Motor neuron (in vitro differentiated cells): ENCODE measurements around the gene USP31. TPM values are rescaled to one million over a fixed set of nuclear protein-coding genes. Genes with fewer than 3 reads are reported as not detected.
A peak's percentile ranks its signal among the peaks of the same experiment; 100 is the strongest.

ENCODE experiments used
- ATAC-seq, 8 experiments: fragments of 200-7000 bp; cut with Tn5 transposase; replicated peaks in 6 of 8; 2 replicates each; pipeline ENCODE4 v1.8.0; 2021; ENCODE audit warnings: mild to moderate bottlenecking in 8 of 8, moderate library complexity in 8 of 8
- H3K27ac ChIP-seq, 2 donors: fragments of 250-450 bp; sonication (Bioruptor Pico); 2 replicates each; pipeline ENCODE4 v1.9.0; 2021; ENCODE audit warnings: antibody characterized with exemption in 2 of 2, mild to moderate bottlenecking in 2 of 2, moderate library complexity in 1 of 2
- H3K4me1 ChIP-seq, 2 donors: fragments of 250-450 bp; sonication (Bioruptor Pico); replicated peaks in 1 of 2; 2 replicates each; pipeline ENCODE4 v1.6.1; 2021; ENCODE audit warnings: antibody characterized with exemption in 2 of 2, mild to moderate bottlenecking in 2 of 2, moderate library complexity in 1 of 2
- H3K4me3 ChIP-seq, 5 donors: fragments of 250-450 bp; sonication (Bioruptor Pico); 2 replicates each; pipeline ENCODE4 v1.9.0; 2021; ENCODE audit warnings: antibody characterized with exemption in 5 of 5, mild to moderate bottlenecking in 5 of 5, moderate library complexity in 4 of 5
- WGBS, 10 experiments: fragments of 450-650 bp; shearing (Covaris generic); methylation state at CpG; one replicate each; pipeline ENCODE4 v1.0.0; 2022; 5-methylcytosine and 5-hydroxymethylcytosine counted together
- in situ Hi-C, 9 experiments: fragments of 400-800 bp; cut with MboI; loops; one replicate each; pipeline ENCODE4 v1.15.0; 2021; ENCODE audit warnings: low sequenced_read_pairs in 9 of 9, low pct_unique_long_range_greater_than_20kb in 2 of 9; ENCODE audit not compliant: unreplicated experiment in 9 of 9
- total RNA-seq, 8 experiments: library from RNA; unstranded; fragments of 300-600 nt; gene quantifications; 2 replicates each; pipeline versions ENCODE4 v1.2.3 to v1.2.4, GENCODE V29; 2022

USP31 gene
- total RNA-seq, 8 experiments from 2014 or later, result 4.9 to 11.8 (median 9.5) TPM

DNA sequence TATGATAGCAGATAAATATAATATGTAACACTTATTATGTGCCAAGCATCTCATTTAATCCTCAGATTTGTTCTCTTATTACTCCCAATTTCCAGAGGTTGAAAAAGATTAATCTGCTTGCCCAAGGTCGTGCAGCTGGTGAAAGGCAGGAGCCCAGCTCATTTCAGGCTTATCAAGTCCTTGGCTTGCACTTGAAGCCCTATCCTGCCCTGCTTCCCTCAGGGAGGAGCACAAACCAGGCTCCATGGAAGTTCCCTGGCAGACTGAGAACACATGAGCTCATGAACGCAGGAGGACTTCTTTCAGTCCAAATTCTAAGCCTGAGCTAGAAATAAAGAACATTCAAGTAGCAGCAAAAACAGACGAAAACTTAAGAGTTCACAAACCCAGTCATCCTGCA is 74.8 kb downstream of the USP31 start:
- H3K4me3 ChIP-seq, result no peak overlapping the region
- no peaks in the 10 kb centered on the region for H3K4me1 ChIP-seq
- H3K27ac ChIP-seq, result no peak overlapping the region
- WGBS, 10 experiments, result 50 to 100% (median 93%) methylated on average over 1 to 3 of the region's 3 CpGs; no CpG with 5 or more reads in 1 of the 10 experiments
- in situ Hi-C loops, result no loop called here
- ATAC-seq, result no peak

GRCh38 chr16:23072769-23073549 is 76.3 kb downstream of the USP31 start:
- Histone ChIP-seq H3K27ac (no peak overlapping the region), H3K4me3 (no peak overlapping the region), H3K4me1 (no peaks in the 10 kb centered on the region)
- ATAC-seq, result no peak
- in situ Hi-C loops, result no loop called here
- WGBS, 10 experiments, result 70 to 100% (median 89%) methylated on average over 2 to 6 of the region's 9 CpGs; no CpG with 5 or more reads in 1 of the 10 experiments

DNA sequence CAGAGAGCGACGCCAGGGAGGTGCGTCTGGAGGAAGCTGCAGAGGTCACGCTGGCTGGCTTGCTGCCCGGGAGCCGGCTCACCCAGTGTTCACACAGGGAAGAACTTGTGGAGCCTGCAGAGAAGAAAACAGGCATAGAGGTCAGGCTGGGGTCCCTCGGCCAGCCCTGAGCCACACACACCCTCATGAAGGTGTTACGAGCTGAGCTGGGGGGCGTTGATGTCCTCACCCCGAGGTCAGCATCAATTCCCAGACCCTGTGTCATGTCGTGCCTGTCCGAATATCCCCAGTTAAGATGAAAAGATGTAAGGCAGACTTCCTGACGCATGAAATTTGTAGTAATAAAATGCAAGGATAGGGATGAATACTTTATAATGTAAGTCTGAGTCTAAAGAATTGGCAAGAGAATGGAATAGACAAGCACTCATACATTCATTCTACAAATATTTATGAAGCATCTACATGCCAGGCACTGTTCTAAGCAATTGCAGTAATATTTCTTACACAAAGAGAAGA is 77.1 kb downstream of the USP31 start:
- in situ Hi-C loops, result no loop called here
- no peak overlapping the region for H3K4me3 ChIP-seq
- 14 to 100% (median 78%) methylated on average over 1 to 12 of the region's 13 CpGs; no CpG with 5 or more reads in 1 of the 10 experiments for WGBS, 10 experiments
- H3K4me1 ChIP-seq, result no peaks in the 10 kb centered on the region
- no peak overlapping the region for H3K27ac ChIP-seq
- ATAC-seq, result peak in 3 of 8 experiments; percentile 41 to 91 (median 49)

- Histone ChIP-seq H3K4me3 (no peak overlapping the region), H3K4me1 (no peaks in the 10 kb centered on the region), H3K27ac (no peak overlapping the region)
- in situ Hi-C loops, result no loop called here
- ATAC-seq, result peak in 2 of 8 experiments; percentile 56 to 80
- 24 to 100% (median 92%) methylated on average over 1 to 8 of the region's 8 CpGs; no CpG with 5 or more reads in 1 of the 10 experiments for WGBS, 10 experiments
These were observed 77.8 kb downstream of the USP31 start for GRCh38 chr16:23071196-23072083.

DNA sequence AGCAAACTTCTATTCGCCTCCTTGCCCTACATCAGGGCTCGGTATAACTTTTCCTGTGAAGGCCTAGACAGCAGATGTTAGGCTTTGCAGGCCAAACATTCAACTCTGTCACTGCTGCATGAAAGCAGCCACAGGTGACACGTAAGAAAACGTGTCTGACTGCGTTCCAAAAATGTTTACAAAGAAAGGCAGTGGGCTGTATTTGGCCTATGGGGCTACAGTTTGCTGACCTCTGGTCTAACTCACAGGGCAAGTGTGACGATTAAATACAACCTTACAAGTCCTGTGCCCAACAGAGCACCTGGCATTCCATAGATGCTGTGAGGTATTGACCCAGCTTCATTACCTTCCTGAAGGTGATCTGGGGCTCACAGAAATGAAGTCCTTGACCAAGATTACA is 79.4 kb downstream of the USP31 start:
- ATAC-seq, result no peak
- Histone ChIP-seq H3K4me1 (no peaks in the 10 kb centered on the region), H3K27ac (no peak overlapping the region), H3K4me3 (no peak overlapping the region)
- in situ Hi-C loops, result no loop called here
- WGBS, 10 experiments, result 94 to 100% (median 100%) methylated on average over 1 to 5 of the region's 6 CpGs; no CpG with 5 or more reads in 3 of the 10 experiments

DNA sequence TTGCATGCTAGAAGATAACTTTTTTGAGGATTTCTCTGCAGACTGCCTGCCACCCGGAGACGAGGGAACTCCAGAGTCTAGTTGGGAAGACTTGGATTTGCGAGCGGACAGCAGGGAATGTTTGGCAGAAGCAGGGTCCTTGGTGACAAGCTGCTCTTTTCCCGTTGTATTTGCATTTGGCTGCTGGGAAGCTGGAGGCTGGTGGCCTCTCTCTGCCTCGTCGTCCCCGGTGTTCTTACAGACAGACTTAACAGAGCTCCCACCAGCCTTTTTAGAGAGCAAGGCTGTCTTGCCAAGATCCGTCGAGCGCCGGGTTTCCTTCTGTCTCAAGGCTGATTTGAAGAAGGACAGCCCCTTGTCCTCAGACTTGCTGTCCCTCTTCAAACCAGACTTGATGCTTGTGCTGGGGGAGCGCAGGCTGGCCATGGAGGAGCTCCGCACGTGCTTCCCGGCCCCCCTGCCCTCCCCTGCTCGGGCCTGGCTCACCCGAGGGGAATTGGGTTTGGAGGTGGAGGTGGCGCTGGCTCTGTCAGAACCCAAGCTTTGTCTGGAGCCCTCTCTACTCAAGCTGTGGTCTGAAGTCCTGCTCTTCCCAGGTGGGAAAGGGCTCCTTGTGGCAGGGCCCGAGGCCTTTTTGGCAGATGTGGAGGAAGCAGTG is 81.0 kb downstream of the USP31 start:
- in situ Hi-C loops, result no loop called here
- Histone ChIP-seq H3K4me3 (no peak overlapping the region), H3K4me1 (no peaks in the 10 kb centered on the region), H3K27ac (no peak overlapping the region)
- ATAC-seq, result no peak
- WGBS, 10 experiments, result 68 to 100% (median 89%) methylated on average over 1 to 9 of the region's 20 CpGs; no CpG with 5 or more reads in 1 of the 10 experiments

GRCh38 chr16:23066676-23067075 is 82.6 kb downstream of the USP31 start:
- WGBS, 10 experiments, result 48 to 100% (median 92%) methylated on average over 1 to 3 of the region's 3 CpGs; no CpG with 5 or more reads in 1 of the 10 experiments
- in situ Hi-C loops, result no loop called here
- Histone ChIP-seq H3K4me3 (no peak overlapping the region), H3K4me1 (no peaks in the 10 kb centered on the region), H3K27ac (no peak overlapping the region)
- ATAC-seq, result no peak

DNA sequence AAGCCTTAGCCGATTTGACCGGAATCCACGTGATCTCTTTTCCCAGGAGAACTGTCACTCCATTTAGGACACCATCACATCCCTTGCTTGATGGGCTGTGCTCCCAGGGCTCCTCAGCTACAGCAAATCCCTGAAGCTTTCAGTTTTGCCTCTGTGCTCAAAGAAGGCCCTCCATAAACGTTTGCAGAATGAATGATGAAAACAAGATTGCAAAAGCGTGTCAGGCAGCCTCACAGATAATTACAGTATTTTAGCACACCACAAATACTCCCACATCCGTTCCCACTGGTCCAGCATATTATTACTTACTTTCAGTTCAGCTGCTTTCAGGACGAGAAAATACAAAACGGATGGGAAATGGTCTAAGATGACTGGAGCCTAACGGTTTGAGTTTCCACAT is 84.6 kb downstream of the USP31 start:
- H3K4me1 ChIP-seq, result no peaks in the 10 kb centered on the region
- ATAC-seq, result no peak
- H3K27ac ChIP-seq, result no peak overlapping the region
- in situ Hi-C loops, result no loop called here
- WGBS, 10 experiments, result 10 to 100% (median 88%) methylated on average over 2 to 8 of the region's 9 CpGs; no CpG with 5 or more reads in 1 of the 10 experiments
- H3K4me3 ChIP-seq, result no peak overlapping the region

GRCh38 chr16:23062524-23062923 is 86.7 kb downstream of the USP31 start:
- no peak for ATAC-seq
- H3K4me1 ChIP-seq, result peaks cover 3% of the 10 kb centered on the region in 2 donors
- 61 to 100% (median 81%) methylated on average over 2 to 5 of the region's 5 CpGs; no CpG with 5 or more reads in 1 of the 10 experiments for WGBS, 10 experiments
- no peak overlapping the region for H3K4me3 ChIP-seq
- in situ Hi-C loops, result no loop called here
- no peak overlapping the region for H3K27ac ChIP-seq

GRCh38 chr16:23061669-23062068 is 87.6 kb downstream of the USP31 start:
- peaks cover 3% of the 10 kb centered on the region in 2 donors for H3K4me1 ChIP-seq
- WGBS, 10 experiments, result 13 to 86% (median 72%) methylated on average over 2 to 7 of the region's 7 CpGs; no CpG with 5 or more reads in 1 of the 10 experiments
- ATAC-seq, result no peak
- no peak overlapping the region for H3K27ac ChIP-seq
- in situ Hi-C loops, result no loop called here
- H3K4me3 ChIP-seq, result no peak overlapping the region

GRCh38 chr16:23060458-23061320 is 88.6 kb downstream of the USP31 start:
- no peak overlapping the region for H3K4me3 ChIP-seq
- in situ Hi-C loops, result no loop called here

DNA sequence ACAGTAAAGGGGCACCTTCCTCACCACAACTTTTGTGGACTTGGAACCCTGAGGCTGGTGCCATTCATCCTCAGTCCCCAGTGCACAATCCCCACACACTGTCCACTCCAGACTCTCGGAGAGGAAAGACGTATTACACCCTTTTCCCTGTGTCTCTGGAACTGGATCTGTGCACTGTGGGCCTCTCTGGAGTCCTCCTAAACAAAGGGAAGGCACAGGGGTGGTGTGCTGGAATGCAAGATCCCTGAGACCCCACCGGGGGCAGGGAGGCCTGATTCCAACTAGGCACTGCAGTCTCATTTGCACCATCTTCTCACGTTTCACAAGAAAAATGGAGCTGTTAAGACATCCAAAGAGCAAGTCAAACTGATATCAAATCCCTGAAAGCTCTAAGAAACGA is 89.8 kb downstream of the USP31 start:
- no peak for ATAC-seq
- WGBS, 10 experiments, result 10 to 82% (median 38%) methylated on average over 1 to 4 of the region's 5 CpGs; no CpG with 5 or more reads in 4 of the 10 experiments
- H3K4me3 ChIP-seq, result no peak overlapping the region
- in situ Hi-C loops, result no loop called here
- peaks cover 3% of the 10 kb centered on the region in 2 donors for H3K4me1 ChIP-seq
- no peak overlapping the region for H3K27ac ChIP-seq

More at GRCh38 chr16:23060458-23061320, 88.6 kb downstream of the USP31 start:
- WGBS, 10 experiments, result 3 to 52% (median 40%) methylated on average over 2 to 8 of the region's 9 CpGs
- Histone ChIP-seq H3K27ac (no peak overlapping the region), H3K4me1 (peaks cover 3% of the 10 kb centered on the region in 2 donors)
- ATAC-seq, result peak; percentile 84 to 98 (median 90)
